GM23338 (cell line): ENCODE results near the gene TLE1. TPM values are rescaled to one million over a fixed set of nuclear protein-coding genes. Genes with fewer than 3 reads are reported as not detected.
A peak's percentile ranks its signal among the peaks of the same experiment; 100 is the strongest.

Experiments used
- ATAC-seq: fragments of 200-7000 bp; cut with Tn5 transposase; 3 replicates; pipeline ENCODE4 v1.9.1; 2020
- DNase-seq: peaks from one replicate; pipeline ENCODE4 v3.0.0-alpha.2; 2015; ENCODE audit warnings: low spot score
- H2AFZ ChIP-seq: fragments of 200-600 bp; sonication (generic); 2 replicates; pipeline ENCODE4 v1.8.0; 2016; ENCODE audit warnings: antibody characterized with exemption, mild to moderate bottlenecking, moderate library complexity
- H3F3A ChIP-seq: fragments of 200-600 bp; sonication (generic); replicated peaks from 2 replicates; pipeline ENCODE4 v1.8.0; 2017; ENCODE audit warnings: antibody characterized with exemption, mixed run types, low read depth
- H3K27ac ChIP-seq: fragments of 200-600 bp; sonication (generic); 2 replicates; pipeline ENCODE4 v1.6.1; 2016; ENCODE audit warnings: low read depth
- H3K27me3 ChIP-seq: fragments of 200-600 bp; sonication (generic); 2 replicates; pipeline ENCODE4 v1.8.0; 2016; ENCODE audit warnings: mild to moderate bottlenecking, mixed run types, moderate library complexity; ENCODE audit not compliant: insufficient read depth
- H3K36me3 ChIP-seq: fragments of 200-600 bp; sonication (generic); 2 replicates; pipeline ENCODE4 v1.8.0; 2016; ENCODE audit warnings: mild to moderate bottlenecking; ENCODE audit not compliant: insufficient read depth
- H3K4me1 ChIP-seq: fragments of 200-600 bp; sonication (generic); 2 replicates; pipeline ENCODE4 v1.8.0; 2016; ENCODE audit warnings: mild to moderate bottlenecking, moderate library complexity; ENCODE audit not compliant: insufficient read depth
- H3K4me2 ChIP-seq: fragments of 200-600 bp; sonication (generic); 2 replicates; pipeline ENCODE4 v1.7.1; 2017; ENCODE audit warnings: mixed run types
- H3K4me3 ChIP-seq: fragments of 200-600 bp; sonication (generic); 2 replicates; pipeline ENCODE4 v1.6.1; 2016; ENCODE audit warnings: mixed run types
- H3K79me2 ChIP-seq: fragments of 200-600 bp; sonication (generic); replicated peaks from 2 replicates; pipeline ENCODE4 v1.8.0; 2017; ENCODE audit warnings: mild to moderate bottlenecking; ENCODE audit not compliant: insufficient read depth
- H3K9me2 ChIP-seq: fragments of 200-600 bp; sonication (generic); 2 replicates; pipeline ENCODE4 v1.8.0; 2017; ENCODE audit not compliant: insufficient read depth
- H4K20me1 ChIP-seq: fragments of 200-600 bp; sonication (generic); replicated peaks from 2 replicates; pipeline ENCODE4 v1.8.0; 2017; ENCODE audit warnings: mild to moderate bottlenecking; ENCODE audit not compliant: insufficient read depth
- H3K27ac Mint-ChIP-seq: 2 replicates; pipeline ENCODE4 v1.8.0; 2020; ENCODE audit warnings: inconsistent platforms, mild to moderate bottlenecking, moderate library complexity, mixed read lengths
- H3K27me3 Mint-ChIP-seq: 3 replicates; pipeline ENCODE4 v1.8.0; 2022; ENCODE audit warnings: low read depth, mild to moderate bottlenecking, moderate library complexity, mixed read lengths, inconsistent platforms; ENCODE audit not compliant: insufficient read depth, poor library complexity
- H3K36me3 Mint-ChIP-seq: 3 replicates; pipeline ENCODE4 v1.8.0; 2021; ENCODE audit warnings: low read depth, mild to moderate bottlenecking, inconsistent platforms, moderate library complexity, mixed read lengths
- H3K4me1 Mint-ChIP-seq: 3 replicates; pipeline ENCODE4 v1.8.0; 2020; ENCODE audit warnings: mild to moderate bottlenecking, inconsistent platforms, mixed read lengths
- H3K4me3 Mint-ChIP-seq: 3 replicates; pipeline ENCODE4 v1.8.0; 2021; ENCODE audit warnings: moderate library complexity, mild to moderate bottlenecking, inconsistent platforms, mixed read lengths
- H3K9me3 Mint-ChIP-seq: 3 replicates; pipeline ENCODE4 v1.8.0; 2020; ENCODE audit warnings: moderate library complexity, mild to moderate bottlenecking, inconsistent platforms, mixed read lengths
- CREB1 ChIP-seq: fragments of 250-450 bp; sonication (Bioruptor Pico); IDR thresholded peaks from 2 replicates; pipeline ENCODE4 v1.5.0; 2020; ENCODE audit warnings: low read depth, mild to moderate bottlenecking, moderate library complexity
- ETS1 ChIP-seq: IDR thresholded peaks from 2 replicates; pipeline ENCODE4 v1.6.1; 2016; ENCODE audit warnings: antibody characterized with exemption
- EZH2phosphoT487 ChIP-seq: fragments of 200-600 bp; sonication (generic); IDR thresholded peaks from one replicate; pipeline ENCODE4 v1.8.1; 2018; ENCODE audit warnings: antibody characterized with exemption; ENCODE audit not compliant: unreplicated experiment
- JUNB ChIP-seq: IDR thresholded peaks from one replicate; pipeline ENCODE4 v1.6.1; 2016; ENCODE audit warnings: antibody characterized with exemption; ENCODE audit not compliant: unreplicated experiment
- POLR2AphosphoS5 ChIP-seq: IDR thresholded peaks from 2 replicates; pipeline ENCODE4 v1.6.1; 2016; ENCODE audit warnings: antibody characterized with exemption, low read depth
- REST ChIP-seq: IDR thresholded peaks from one replicate; pipeline ENCODE4 v1.6.1; 2018; ENCODE audit warnings: antibody characterized with exemption; ENCODE audit not compliant: unreplicated experiment
- STAT1 ChIP-seq: IDR thresholded peaks from one replicate; pipeline ENCODE4 v1.6.1; 2016; ENCODE audit warnings: antibody characterized with exemption; ENCODE audit not compliant: unreplicated experiment
- ZNF114 ChIP-seq: fragments of 250-450 bp; sonication (Bioruptor Pico); IDR thresholded peaks from 2 replicates; pipeline ENCODE4 v1.5.0; 2020; ENCODE audit warnings: mild to moderate bottlenecking, moderate library complexity
- polyA plus RNA-seq: library from polyadenylated mRNA; unstranded; fragments of >200 nt; fragmentation: Nextera tagmentation; extraction: Ambion mirVana; gene quantifications from 2 replicates; pipeline ENCODE4 v1.2.1, GENCODE V29; 2016
- total RNA-seq: library from RNA; depleted of rRNA; stranded (reverse); fragments of >200 nt; shearing (Covaris generic); gene quantifications from 2 replicates; pipeline ENCODE4 v1.2.3, GENCODE V29; 2014

Gene TLE1
- total and polyA plus RNA-seq, 2 experiments from 2014 or later = 58.1 to 132 TPM

- TF ChIP-seq REST (no peak), CREB1 (no peak), JUNB (no peak), ETS1 (no peak)
These were observed 147.0 kb downstream of the TLE1 start (continued) for GRCh38 chr9:81542118-81542889.

- Histone ChIP-seq H3K4me3 (no peak overlapping the region), H3K27me3 (no peaks in the 10 kb centered on the region), H3K9me2 (no peaks in the 10 kb centered on the region), H3F3A (no peaks in the 10 kb centered on the region), H3K27ac (no peak overlapping the region), H2AFZ (0 out of 2 replicates have a peak overlapping the region, but pooled peaks have one; percentile 23), H3K4me2 (no peak overlapping the region), H4K20me1 (no peaks in the 10 kb centered on the region), H3K4me1 (peaks cover 10% of the 10 kb centered on the region; the same call in 1 of the 2 replicates), H3K36me3 (no peaks in the 10 kb centered on the region), H3K79me2 (no peaks in the 10 kb centered on the region)
- Mint-ChIP-seq H3K27ac (no peak overlapping the region), H3K4me3 (no peak overlapping the region), H3K9me3 (no peaks in the 10 kb centered on the region), H3K36me3 (no peaks in the 10 kb centered on the region), H3K4me1 (no peaks in the 10 kb centered on the region; the same call in 2 of the 3 replicates), H3K27me3 (no peaks in the 10 kb centered on the region)
- no peak for DNase-seq
- no peak for ATAC-seq
- TF ChIP-seq JUNB = no peak
- TF ChIP-seq POLR2AphosphoS5 = no peak
- TF ChIP-seq CREB1 = no peak
- no peak for TF ChIP-seq STAT1
- no peak for TF ChIP-seq EZH2phosphoT487
- no peak for TF ChIP-seq ZNF114
- no peak for TF ChIP-seq ETS1
- TF ChIP-seq REST = no peak
These were observed 149.1 kb downstream of the TLE1 start for GRCh38 chr9:81540142-81540710.
